Lower leg skin (tissue), 4 donors: ENCODE data around the gene RAMP3. TPM values are rescaled to one million over a fixed set of nuclear protein-coding genes. Genes with fewer than 3 reads are reported as not detected.
"Not testable (repeated sequence)": the region's sequence is repeated elsewhere in the genome, so short reads cannot be mapped to it uniquely, and the experiment has no call there.

Experiments used
- DNase-seq, 2 donors: peaks; one replicate each; pipeline ENCODE4 v3.0.0-alpha.2; 2019; ENCODE audit warnings: low spot score in 2 of 2
- H3K4me3 ChIP-seq: fragments of 200-600 bp; sonication (generic); 2 replicates; pipeline ENCODE4 v1.5.1; 2017; ENCODE audit warnings: mild to moderate bottlenecking, low read depth; ENCODE audit not compliant: poor library complexity, severe bottlenecking
- CTCF ChIP-seq, 3 donors: fragments of 450-650 bp; IDR thresholded peaks; one replicate each; pipeline ENCODE4 v1.5.1; 2016; ENCODE audit warnings: antibody characterized with exemption in 3 of 3, mild to moderate bottlenecking in 3 of 3, moderate library complexity in 2 of 3
- POLR2A ChIP-seq, 2 donors: fragments of 450-650 bp; IDR thresholded peaks; one replicate each; pipeline ENCODE4 v1.6.1; 2016 to 2017; ENCODE audit warnings: antibody characterized with exemption in 2 of 2, mild to moderate bottlenecking in 1 of 2, moderate library complexity in 1 of 2
- WGBS, 2 donors: methylation state at CpG; one replicate each; pipeline ENCODE4 v1.1.5; 2018; 5-methylcytosine and 5-hydroxymethylcytosine counted together
- intact Hi-C: fragments of 100-400 bp; cut with DNase I; formaldehyde crosslinking; loops from one replicate; pipeline ENCODE4 v1.15.0; 2023; ENCODE audit warnings: low total_unique reads
- total RNA-seq, 4 donors: library from RNA; depleted of rRNA; stranded (reverse); fragments of >200 nt; gene quantifications; one replicate each; pipeline ENCODE4 v1.1.0, GENCODE V29; 2016

RAMP3 gene
- total RNA-seq, 4 donors from 2014 or later, result 23.8 to 71.6 (median 35.1) TPM

- intact Hi-C loops, result no loop called here
- 92 to 96% methylated on average over 4 of the region's 4 CpGs for WGBS, 2 donors
- DNase-seq, result no peak
- TF ChIP-seq CTCF (IDR thresholded peaks at IDR 0.05), result no peak
- TF ChIP-seq POLR2A (IDR thresholded peaks at IDR 0.05), result no peak
- H3K4me3 ChIP-seq, result no peak overlapping the region
These were observed 41.9 kb downstream of the RAMP3 start for GRCh38 chr7:45199506-45199905.

GRCh38 chr7:45202625-45203024 lies 45.0 kb downstream of the RAMP3 start:
- no peak for DNase-seq
- TF ChIP-seq CTCF (IDR thresholded peaks at IDR 0.05) (no peak), POLR2A (IDR thresholded peaks at IDR 0.05) (no peak)
- 86 to 89% methylated on average over 6 of the region's 6 CpGs for WGBS, 2 donors
- intact Hi-C loops, result no loop called here
- H3K4me3 ChIP-seq, result no peak overlapping the region

- TF ChIP-seq POLR2A (IDR thresholded peaks at IDR 0.05) (no peak), CTCF (IDR thresholded peaks at IDR 0.05) (no peak)
- WGBS, 2 donors, result 74 to 82% methylated on average over 5 of the region's 5 CpGs
- DNase-seq, result peak in 1 of 2 donors; percentile 49
- no peak overlapping the region for H3K4me3 ChIP-seq
- intact Hi-C loops, result no loop called here
These were observed 45.4 kb downstream of the RAMP3 start for GRCh38 chr7:45203036-45203435.

- intact Hi-C loops, result no loop called here
These were observed 45.9 kb downstream of the RAMP3 start for GRCh38 chr7:45203459-45203858.

GRCh38 chr7:45203936-45204445 lies 46.4 kb downstream of the RAMP3 start:
- WGBS, 2 donors, result 17 to 18% methylated on average over 2 of the region's 2 CpGs
- intact Hi-C loops, result no loop called here
- no peak overlapping the region for H3K4me3 ChIP-seq
- peak in 1 of 2 donors; percentile 34 for DNase-seq
- TF ChIP-seq CTCF (IDR thresholded peaks at IDR 0.05) (no peak), POLR2A (IDR thresholded peaks at IDR 0.05) (no peak)

More at GRCh38 chr7:45203459-45203858, 45.9 kb downstream of the RAMP3 start:
- H3K4me3 ChIP-seq, result no peak overlapping the region
- no peak for TF ChIP-seq POLR2A (IDR thresholded peaks at IDR 0.05)
- no peak for TF ChIP-seq CTCF (IDR thresholded peaks at IDR 0.05)
- 54 to 72% methylated on average over 7 of the region's 7 CpGs for WGBS, 2 donors
- peak in 1 of 2 donors; percentile 78 for DNase-seq

- DNase-seq, result peak in 1 of 2 donors; percentile 64
- intact Hi-C loops, H3K4me3 ChIP-seq: not testable (repeated sequence)
- WGBS, 2 donors, result 89 to 96% methylated on average over 5 of the region's 5 CpGs
These were observed 48.7 kb downstream of the RAMP3 start for GRCh38 chr7:45206266-45206665.

GRCh38 chr7:45209909-45210308 lies 52.3 kb downstream of the RAMP3 start:
- H3K4me3 ChIP-seq, intact Hi-C loops, DNase-seq: not testable (repeated sequence)
- 79 to 84% methylated on average over 3 of the region's 3 CpGs for WGBS, 2 donors
